Adrenal gland (tissue), 5 donors: ENCODE results near the gene ESPNL.

Experiments
- CTCF ChIP-seq, 6 experiments: fragments of 450-650 bp in 4 of 6; fragments of 200-600 bp in 2 of 6; sonication (generic) in 1 of 6; IDR thresholded peaks; 1 replicate in 5 of 6; 2 replicates in 1 of 6; pipeline versions ENCODE4 v1.5.1 to v1.8.0; 2016 to 2021; ENCODE audit warnings: antibody characterized with exemption in 6 of 6, mild to moderate bottlenecking in 2 of 6, moderate library complexity in 1 of 6
- POLR2A ChIP-seq, 2 donors: fragments of 450-650 bp; IDR thresholded peaks; one replicate each; pipeline ENCODE4 v1.6.1; 2017; ENCODE audit warnings: antibody characterized with exemption in 2 of 2, mild to moderate bottlenecking in 2 of 2, moderate library complexity in 1 of 2
- donor health status: DM: no; HTN: no; CAD: no.

- TF ChIP-seq CTCF (IDR thresholded peaks at IDR 0.05): no peak
- TF ChIP-seq POLR2A (IDR thresholded peaks at IDR 0.05): no peak
Observed at GRCh38 chr2:238095143-238095542, 5.0 kb upstream of the ESPNL start.
